Activated naive CD8-positive, alpha-beta T cell treated with anti-CD3 and anti-CD28 coated beads, Interleukin-2, amount 10 ng/mL, durations not matched to agents 7 days and 5 days (primary cell): ENCODE data around the gene FILIP1L. TPM values are rescaled to one million over a fixed set of nuclear protein-coding genes. Genes with fewer than 3 reads are reported as not detected.

ENCODE experiments used
- ATAC-seq: fragments of 150-1000 bp; cut with Tn5 transposase; one replicate; pipeline ENCODE4 v1.10.0; 2021; ENCODE audit warnings: low read depth, moderate library complexity
- POLR2A ChIA-PET: fragments of 350-600 bp; sonication (Branson Sonifier 250); formaldehyde crosslinking; loops from one replicate; lab custom pipeline; 2021; ENCODE audit warnings: antibody characterized with exemption; lab: Charles Lee
- DNase-seq: peaks from one replicate; pipeline ENCODE4 v3.0.0; 2021
- H3K27ac Mint-ChIP-seq: one replicate; pipeline ENCODE4 v1.8.0; 2022; ENCODE audit warnings: mild to moderate bottlenecking, mixed read lengths
- H3K27me3 Mint-ChIP-seq: one replicate; pipeline ENCODE4 v1.8.0; 2022; ENCODE audit warnings: mild to moderate bottlenecking, moderate library complexity, mixed read lengths
- H3K36me3 Mint-ChIP-seq: one replicate; pipeline ENCODE4 v1.8.0; 2021; ENCODE audit warnings: mild to moderate bottlenecking, mixed read lengths
- H3K4me1 Mint-ChIP-seq: one replicate; pipeline ENCODE4 v1.8.0; 2021; ENCODE audit warnings: mixed read lengths
- H3K4me3 Mint-ChIP-seq: one replicate; pipeline ENCODE4 v1.8.0; 2022; ENCODE audit warnings: mild to moderate bottlenecking, moderate library complexity, mixed read lengths
- H3K9me3 Mint-ChIP-seq: one replicate; pipeline ENCODE4 v1.8.0; 2021; ENCODE audit warnings: mixed read lengths
- total RNA-seq, 2 experiments: library from RNA; stranded (reverse); gene quantifications; one replicate each; pipeline ENCODE4 v1.2.3, GENCODE V29; 2021

The FILIP1L gene
- total RNA-seq, 2 experiments from 2014 or later, result 2.0 to 2.4 TPM

DNA sequence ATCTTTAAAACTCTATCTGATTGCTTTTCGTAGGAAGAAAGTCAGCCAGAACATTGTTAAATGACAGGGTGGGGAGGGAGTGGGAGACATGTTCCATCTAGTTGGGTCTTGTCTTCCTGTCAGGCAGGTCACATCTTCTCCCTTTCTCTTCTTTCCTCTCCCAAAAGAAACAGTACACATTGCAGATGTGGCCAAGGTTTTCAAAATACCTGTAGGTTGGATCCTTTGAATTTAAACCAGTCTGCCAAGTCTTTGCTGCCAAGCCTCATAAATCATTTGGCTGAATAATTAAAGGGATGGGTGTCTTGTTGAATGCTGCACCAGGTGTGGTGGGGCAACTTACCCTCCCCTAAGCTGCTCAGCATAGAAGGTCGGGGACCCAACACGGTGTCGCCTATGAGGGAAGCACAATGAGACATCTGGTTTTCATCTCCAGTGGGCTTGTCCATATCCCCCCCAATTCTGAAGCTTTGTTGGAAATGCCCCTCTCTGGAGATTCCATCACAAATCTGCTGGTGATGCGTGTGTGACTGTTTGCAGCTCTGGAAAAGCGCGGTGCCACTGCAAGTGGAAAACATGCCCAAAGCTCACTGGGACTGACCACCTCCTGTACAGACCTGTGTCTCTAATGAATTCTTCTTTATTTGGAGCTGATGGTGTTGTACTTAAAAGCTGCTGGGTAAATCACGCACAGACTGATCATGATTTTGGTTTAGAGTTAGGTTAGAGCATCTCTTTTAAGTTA is 112.6 kb downstream of the FILIP1L start:
- H3K4me3 Mint-ChIP-seq, result no peak overlapping the region
- no peak for DNase-seq
- peaks cover 15% of the 10 kb centered on the region for H3K36me3 Mint-ChIP-seq
- POLR2A ChIA-PET, result interaction anchor here (1.2 kb wide), 1 partner anchor 105 kb away, joined by 3 read pairs; no protein-coding TSS in a partner anchor
- H3K27ac Mint-ChIP-seq, result no peak overlapping the region
- H3K4me1 Mint-ChIP-seq, result peaks cover 15% of the 10 kb centered on the region
- H3K9me3 Mint-ChIP-seq, result peaks cover 7% of the 10 kb centered on the region
- H3K27me3 Mint-ChIP-seq, result no peaks in the 10 kb centered on the region
- ATAC-seq, result no peak

DNA sequence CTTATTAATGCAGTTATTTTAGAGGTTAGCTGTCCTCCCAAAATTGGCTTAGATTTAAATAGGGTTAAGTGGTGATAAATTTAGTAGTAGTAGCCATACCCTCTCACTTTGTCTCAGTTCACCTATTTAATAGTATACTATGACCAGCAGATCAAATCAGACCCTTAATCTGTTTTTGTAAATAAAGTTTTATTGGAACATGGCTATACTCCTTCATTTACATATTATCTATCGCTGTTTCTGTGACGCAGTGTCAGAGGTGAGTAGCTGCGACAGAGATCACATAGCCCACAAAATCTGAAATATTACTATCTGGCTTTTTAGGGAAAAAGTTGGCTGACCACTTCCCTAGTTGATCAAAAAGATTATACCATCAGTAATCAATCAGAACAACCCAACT is 113.2 kb downstream of the FILIP1L start:
- H3K4me3 Mint-ChIP-seq, result no peak overlapping the region

DNA sequence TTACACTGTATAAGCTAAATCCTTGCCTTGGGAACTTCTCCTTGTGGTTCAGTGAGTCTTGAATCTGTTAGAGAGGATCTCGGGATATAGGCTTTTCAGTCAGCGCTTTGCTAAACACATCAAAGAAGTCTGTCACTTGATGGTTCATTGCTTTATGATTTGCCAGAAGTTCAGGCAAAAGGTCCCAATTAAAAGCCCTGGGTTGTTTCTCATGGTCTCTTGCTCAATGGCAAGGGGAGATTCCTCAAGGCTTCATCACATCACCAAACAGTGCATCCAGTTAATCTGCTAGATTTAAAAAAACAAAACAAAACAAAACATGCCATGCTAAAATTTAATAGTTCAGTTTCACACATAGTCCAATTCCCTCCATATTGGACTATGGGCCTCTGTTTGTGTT is 114.8 kb downstream of the FILIP1L start:
- POLR2A ChIA-PET, result no interaction called here
- H3K27me3 Mint-ChIP-seq, result no peaks in the 10 kb centered on the region
- H3K9me3 Mint-ChIP-seq, result peaks cover 16% of the 10 kb centered on the region
- H3K4me1 Mint-ChIP-seq, result peaks cover 10% of the 10 kb centered on the region
- no peak overlapping the region for H3K4me3 Mint-ChIP-seq
- no peak for DNase-seq
- no peak for ATAC-seq
- peaks cover 25% of the 10 kb centered on the region for H3K36me3 Mint-ChIP-seq
- H3K27ac Mint-ChIP-seq, result no peak overlapping the region

More for the DNA sequence above, 113.2 kb downstream of the FILIP1L start:
- Mint-ChIP-seq H3K36me3 (peaks cover 15% of the 10 kb centered on the region), H3K4me1 (peaks cover 12% of the 10 kb centered on the region), H3K9me3 (peaks cover 10% of the 10 kb centered on the region), H3K27ac (no peak overlapping the region), H3K27me3 (no peaks in the 10 kb centered on the region)
- no peak for ATAC-seq
- POLR2A ChIA-PET, result no interaction called here
- DNase-seq, result no peak

DNA sequence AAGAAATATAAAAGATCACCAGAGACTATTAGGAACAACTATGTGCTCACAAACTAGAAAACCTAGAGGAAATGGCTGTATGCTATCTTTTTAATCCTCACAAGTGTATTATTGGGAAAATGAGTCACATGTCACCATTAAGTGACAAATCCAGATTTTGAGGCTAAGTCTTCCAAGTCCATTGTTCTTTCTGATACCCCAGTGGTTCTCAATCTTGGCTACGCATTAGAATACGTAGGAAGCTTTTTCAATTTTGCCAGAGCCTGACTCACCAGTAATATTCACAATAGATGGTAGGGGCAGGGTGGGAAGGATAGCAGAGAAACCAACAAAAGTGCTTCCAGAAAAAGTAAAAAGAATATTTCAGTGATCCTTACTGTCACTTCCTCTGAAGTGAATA is 117.0 kb downstream of the FILIP1L start:
- POLR2A ChIA-PET, result no interaction called here

GRCh38 chr3:99990179-99990578 is 124.1 kb downstream of the FILIP1L start:
- Mint-ChIP-seq H3K27ac (no peak overlapping the region), H3K9me3 (peaks cover 16% of the 10 kb centered on the region), H3K4me3 (no peak overlapping the region), H3K27me3 (no peaks in the 10 kb centered on the region), H3K4me1 (no peaks in the 10 kb centered on the region), H3K36me3 (peaks cover 18% of the 10 kb centered on the region)
- DNase-seq, result no peak
- POLR2A ChIA-PET, result no interaction called here
- no peak for ATAC-seq

More for the DNA sequence above, 117.0 kb downstream of the FILIP1L start:
- Mint-ChIP-seq H3K9me3 (peaks cover 25% of the 10 kb centered on the region), H3K27ac (no peak overlapping the region), H3K4me1 (no peaks in the 10 kb centered on the region), H3K36me3 (peaks cover 33% of the 10 kb centered on the region), H3K4me3 (no peak overlapping the region), H3K27me3 (no peaks in the 10 kb centered on the region)
- ATAC-seq (no peak), DNase-seq (no peak)

DNA sequence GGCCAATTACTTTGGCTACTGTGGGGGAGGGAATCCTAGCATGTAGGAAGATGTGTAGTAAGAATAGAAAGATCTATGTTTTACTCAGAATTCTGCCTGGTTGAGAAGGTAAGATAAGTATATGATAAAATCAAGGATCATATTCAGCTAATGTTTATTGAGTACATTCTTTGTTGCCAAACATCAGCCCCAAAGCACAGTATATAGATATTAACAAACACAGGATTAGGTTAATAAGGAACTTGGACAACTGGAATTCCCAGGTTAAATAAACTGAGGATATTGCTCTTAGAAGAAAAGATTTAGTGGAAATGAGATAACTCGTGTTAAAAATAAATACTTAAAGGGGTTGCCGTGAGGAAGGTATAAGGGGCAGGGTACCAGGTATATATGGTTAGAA is 129.6 kb downstream of the FILIP1L start:
- Mint-ChIP-seq H3K27ac (no peak overlapping the region), H3K36me3 (peaks cover 2% of the 10 kb centered on the region), H3K4me3 (no peak overlapping the region), H3K9me3 (no peaks in the 10 kb centered on the region), H3K27me3 (no peaks in the 10 kb centered on the region), H3K4me1 (no peaks in the 10 kb centered on the region)
- POLR2A ChIA-PET, result no interaction called here
- no peak for DNase-seq
- no peak for ATAC-seq

DNA sequence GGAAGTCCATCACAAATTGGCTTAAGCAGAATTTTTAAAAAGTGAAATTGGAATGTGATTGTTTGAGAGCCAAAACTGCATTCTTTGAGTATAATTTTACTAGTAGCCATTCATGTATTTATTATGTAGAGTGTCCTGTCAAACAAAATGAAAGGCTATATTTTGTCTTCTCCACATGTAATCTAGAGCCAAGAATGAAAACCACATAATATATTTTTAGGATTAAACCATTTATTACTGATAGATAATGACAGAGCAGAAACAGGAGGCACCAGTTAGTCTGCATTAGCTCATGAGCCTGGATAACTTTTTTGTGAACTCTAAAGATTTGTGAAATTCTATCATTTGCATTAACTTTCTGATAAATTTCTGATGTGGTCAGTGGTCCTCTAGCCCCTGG is 130.2 kb downstream of the FILIP1L start:
- Mint-ChIP-seq H3K36me3 (peaks cover 2% of the 10 kb centered on the region), H3K4me3 (no peak overlapping the region), H3K9me3 (no peaks in the 10 kb centered on the region), H3K4me1 (no peaks in the 10 kb centered on the region), H3K27me3 (no peaks in the 10 kb centered on the region), H3K27ac (no peak overlapping the region)
- ATAC-seq (no peak), DNase-seq (no peak)
- POLR2A ChIA-PET, result no interaction called here

- no peak overlapping the region for H3K27ac Mint-ChIP-seq
- peaks cover 2% of the 10 kb centered on the region for H3K36me3 Mint-ChIP-seq
- DNase-seq (no peak), ATAC-seq (no peak)
- no peaks in the 10 kb centered on the region for H3K4me1 Mint-ChIP-seq
- no peaks in the 10 kb centered on the region for H3K9me3 Mint-ChIP-seq
- no peak overlapping the region for H3K4me3 Mint-ChIP-seq
- POLR2A ChIA-PET, result no interaction called here
- H3K27me3 Mint-ChIP-seq, result no peaks in the 10 kb centered on the region
Measured at GRCh38 chr3:99982650-99983049, 131.7 kb downstream of the FILIP1L start.

DNA sequence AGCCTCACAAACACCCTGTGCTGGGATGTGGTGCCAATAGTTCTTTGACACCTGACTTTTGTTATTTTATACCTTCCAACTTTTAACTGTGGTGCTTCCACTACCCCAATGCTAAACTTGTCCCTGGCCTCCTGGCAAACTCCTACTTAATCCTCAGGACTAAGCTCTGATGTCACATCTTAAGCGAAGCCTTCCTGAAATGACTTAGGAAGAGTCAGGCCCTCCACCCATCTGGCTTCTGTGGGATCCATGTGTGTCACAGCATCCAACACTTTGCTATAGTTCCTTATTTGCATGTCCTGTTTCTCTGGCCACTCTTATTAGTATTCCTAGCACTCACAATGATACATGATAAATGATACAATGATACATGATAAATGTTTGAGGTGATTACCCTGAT is 133.2 kb downstream of the FILIP1L start:
- DNase-seq (no peak), ATAC-seq (no peak)
- no peak overlapping the region for H3K27ac Mint-ChIP-seq
- no peaks in the 10 kb centered on the region for H3K27me3 Mint-ChIP-seq
- H3K4me1 Mint-ChIP-seq, result no peaks in the 10 kb centered on the region
- no peaks in the 10 kb centered on the region for H3K9me3 Mint-ChIP-seq
- POLR2A ChIA-PET, result no interaction called here
- H3K4me3 Mint-ChIP-seq, result no peak overlapping the region
- peaks cover 10% of the 10 kb centered on the region for H3K36me3 Mint-ChIP-seq

DNA sequence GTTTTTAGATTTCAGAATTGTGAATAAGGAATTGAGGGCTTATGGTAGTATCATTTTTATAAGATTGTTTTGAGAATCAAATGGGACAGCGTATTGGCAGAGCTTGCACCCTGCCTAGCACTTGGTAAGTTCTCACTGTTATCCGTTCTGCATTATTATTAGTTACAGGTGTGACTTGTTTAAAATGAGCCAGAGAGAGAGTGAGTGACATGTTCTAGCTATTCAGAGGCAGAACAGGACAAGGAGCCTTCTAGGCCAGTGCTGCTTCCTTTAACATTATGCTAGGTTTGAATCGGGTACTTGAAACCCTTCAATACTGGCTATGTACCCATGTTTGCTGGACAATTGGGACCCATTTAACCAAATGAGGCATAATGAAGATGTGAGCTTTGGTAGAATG is 133.7 kb downstream of the FILIP1L start:
- DNase-seq (no peak), ATAC-seq (no peak)
- Mint-ChIP-seq H3K9me3 (no peaks in the 10 kb centered on the region), H3K4me1 (no peaks in the 10 kb centered on the region), H3K27me3 (no peaks in the 10 kb centered on the region), H3K27ac (no peak overlapping the region), H3K36me3 (peaks cover 10% of the 10 kb centered on the region), H3K4me3 (no peak overlapping the region)
- POLR2A ChIA-PET, result no interaction called here

- Mint-ChIP-seq H3K36me3 (peaks cover 7% of the 10 kb centered on the region), H3K4me1 (no peaks in the 10 kb centered on the region), H3K9me3 (no peaks in the 10 kb centered on the region), H3K27ac (no peak overlapping the region), H3K27me3 (no peaks in the 10 kb centered on the region), H3K4me3 (no peak overlapping the region)
- POLR2A ChIA-PET, result no interaction called here
- ATAC-seq (no peak), DNase-seq (no peak)
Measured at GRCh38 chr3:99978221-99978620, 136.1 kb downstream of the FILIP1L start.

DNA sequence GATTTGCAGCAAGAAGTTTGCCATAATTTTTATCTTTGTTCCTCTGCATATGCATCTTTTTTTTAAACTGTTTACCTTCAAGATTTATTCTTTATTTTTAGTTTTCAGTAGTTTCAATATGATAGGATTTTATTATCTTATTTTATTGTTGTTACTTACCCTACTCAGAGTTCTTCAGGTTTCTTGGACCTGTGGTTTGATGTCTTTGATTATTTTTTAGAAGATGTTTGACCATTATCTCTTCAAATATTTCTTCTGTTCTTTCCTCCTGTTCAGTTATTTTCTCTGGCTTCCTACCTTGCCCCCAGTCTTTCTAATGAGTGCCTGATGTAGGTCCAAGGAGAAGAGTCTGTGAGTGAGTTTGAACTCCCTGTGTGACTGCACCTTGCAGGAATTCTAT is 137.7 kb downstream of the FILIP1L start:
- Mint-ChIP-seq H3K4me1 (no peaks in the 10 kb centered on the region), H3K9me3 (no peaks in the 10 kb centered on the region), H3K36me3 (peaks cover 7% of the 10 kb centered on the region), H3K27ac (no peak overlapping the region), H3K4me3 (no peak overlapping the region), H3K27me3 (no peaks in the 10 kb centered on the region)
- DNase-seq, result no peak
- ATAC-seq, result no peak
- POLR2A ChIA-PET, result no interaction called here

DNA sequence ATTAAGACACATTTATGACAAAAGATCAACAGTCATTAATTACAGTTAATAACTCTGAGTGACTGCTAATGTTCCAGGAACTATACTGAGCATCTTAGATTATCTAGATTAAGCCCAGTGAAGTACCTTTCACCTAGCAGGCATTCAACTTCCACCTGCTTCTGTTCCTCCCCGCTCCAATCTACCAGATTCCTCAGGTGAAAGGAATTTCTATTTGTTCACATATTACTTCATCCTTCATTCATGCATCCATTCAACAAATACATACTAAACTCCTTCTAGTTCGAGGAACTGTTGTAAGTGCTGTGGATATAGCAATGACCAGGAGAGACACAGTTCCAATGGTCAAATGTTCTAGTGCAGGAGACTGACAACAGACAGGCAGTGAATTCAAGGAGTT is 139.3 kb downstream of the FILIP1L start:
- no peak for ATAC-seq
- no peak overlapping the region for H3K27ac Mint-ChIP-seq
- POLR2A ChIA-PET, result no interaction called here
- no peak for DNase-seq
- peaks cover 10% of the 10 kb centered on the region for H3K36me3 Mint-ChIP-seq
- H3K4me1 Mint-ChIP-seq, result peaks cover 8% of the 10 kb centered on the region
- no peaks in the 10 kb centered on the region for H3K9me3 Mint-ChIP-seq
- H3K27me3 Mint-ChIP-seq, result no peaks in the 10 kb centered on the region
- H3K4me3 Mint-ChIP-seq, result no peak overlapping the region

DNA sequence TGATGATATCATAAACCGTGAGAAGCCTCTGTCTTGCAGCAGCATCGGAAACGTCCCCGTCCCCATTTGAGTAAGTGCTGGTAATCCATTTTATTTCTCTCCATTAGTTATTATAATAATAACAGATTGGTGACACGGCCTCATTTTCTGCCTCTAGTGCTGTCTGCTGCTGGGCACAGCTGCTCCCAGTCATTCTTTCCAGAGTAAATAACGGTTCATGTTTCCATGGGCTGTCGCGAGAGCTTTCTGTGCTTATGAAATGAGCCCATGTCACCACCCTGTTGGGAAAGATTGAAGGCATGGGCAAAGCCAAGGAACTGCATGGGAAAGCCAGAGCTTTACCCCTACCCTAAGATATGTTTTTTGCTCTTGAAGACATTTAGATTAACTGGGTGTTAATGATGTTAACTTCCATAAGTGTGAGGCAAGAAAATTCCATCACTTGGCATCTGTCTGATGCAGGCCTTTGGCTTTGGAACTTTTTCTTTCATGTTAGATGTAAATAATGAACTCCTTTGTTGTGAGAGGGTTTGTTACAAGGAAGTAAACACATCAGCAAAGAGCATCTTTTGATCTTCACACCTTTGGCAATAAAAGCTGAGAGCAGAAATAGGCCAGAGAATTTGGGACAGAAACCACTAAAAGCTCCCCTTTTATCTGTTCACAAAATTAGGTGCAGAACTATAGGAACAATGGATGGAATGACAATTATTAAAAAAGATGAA is 141.8 kb downstream of the FILIP1L start:
- POLR2A ChIA-PET, result no interaction called here
- peaks cover 10% of the 10 kb centered on the region for H3K36me3 Mint-ChIP-seq
- H3K4me3 Mint-ChIP-seq, result no peak overlapping the region
- peaks cover 10% of the 10 kb centered on the region for H3K4me1 Mint-ChIP-seq
- ATAC-seq (no peak), DNase-seq (no peak)
- H3K27me3 Mint-ChIP-seq, result no peaks in the 10 kb centered on the region
- H3K27ac Mint-ChIP-seq, result no peak overlapping the region
- H3K9me3 Mint-ChIP-seq, result no peaks in the 10 kb centered on the region
